ENCODE data around the gene CEP192.

The CEP192 gene

GRCh38 chr18:13017247-13017875 lies 26.2 kb downstream of the CEP192 start:
- Histone ChIP-seq H3K4me2 (ENCODE audit: low read depth, low read length, poor library complexity, severe bottlenecking) (no peak overlapping the region), H3K9ac (ENCODE audit: low read depth, low read length, poor library complexity, severe bottlenecking) (no peak overlapping the region), H3K4me3 (ENCODE audit: low read length, poor library complexity, severe bottlenecking) (no peak overlapping the region), H3K27me3 (ENCODE audit: insufficient read depth, low read length, poor library complexity, severe bottlenecking) (no peaks in the 10 kb centered on the region), H3K4me1 (ENCODE audit: insufficient read depth, low read length, poor library complexity, severe bottlenecking) (no peaks in the 10 kb centered on the region), H4K20me1 (ENCODE audit: insufficient read depth, low read length, poor library complexity, severe bottlenecking) (no peaks in the 10 kb centered on the region), H2AFZ (ENCODE audit: low read length) (no peak overlapping the region), H3K9me2 (replicated peaks; ENCODE audit: low read depth, low read length) (no peaks in the 10 kb centered on the region), H3K79me2 (ENCODE audit: insufficient read depth, low read length) (peaks cover 15% of the 10 kb centered on the region; the same call in 1 of the 2 replicates), H3F3A (ENCODE audit: low read depth) (no peaks in the 10 kb centered on the region), H3K9me3 (ENCODE audit: insufficient read depth, low read depth, low read length) (no peaks in the 10 kb centered on the region), H3K36me3 (ENCODE audit: insufficient read depth, low read length) (peaks cover 97% of the 10 kb centered on the region)
- TF ChIP-seq CTCF (conservative IDR thresholded peaks at IDR 0.05; ENCODE audit: low read length) = no peak
- no peak for TF ChIP-seq EZH2phosphoT487 (IDR thresholded peaks at IDR 0.05; ENCODE audit: borderline replicate concordance)

- Histone ChIP-seq H3K9me2 (replicated peaks; ENCODE audit: low read depth, low read length) (no peaks in the 10 kb centered on the region), H3K36me3 (ENCODE audit: insufficient read depth, low read length) (peaks cover 97% of the 10 kb centered on the region), H2AFZ (ENCODE audit: low read length) (no peak overlapping the region), H3K4me3 (ENCODE audit: low read length, poor library complexity, severe bottlenecking) (no peak overlapping the region), H3K4me2 (ENCODE audit: low read depth, low read length, poor library complexity, severe bottlenecking) (no peak overlapping the region), H3F3A (ENCODE audit: low read depth) (no peaks in the 10 kb centered on the region), H3K9me3 (ENCODE audit: insufficient read depth, low read depth, low read length) (peaks cover 9% of the 10 kb centered on the region; the same call in 1 of the 2 replicates), H3K79me2 (ENCODE audit: insufficient read depth, low read length) (peaks cover 24% of the 10 kb centered on the region; the same call in 1 of the 2 replicates), H3K4me1 (ENCODE audit: insufficient read depth, low read length, poor library complexity, severe bottlenecking) (no peaks in the 10 kb centered on the region), H4K20me1 (ENCODE audit: insufficient read depth, low read length, poor library complexity, severe bottlenecking) (no peaks in the 10 kb centered on the region), H3K9ac (ENCODE audit: low read depth, low read length, poor library complexity, severe bottlenecking) (no peak overlapping the region), H3K27me3 (ENCODE audit: insufficient read depth, low read length, poor library complexity, severe bottlenecking) (no peaks in the 10 kb centered on the region)
- TF ChIP-seq EZH2phosphoT487 (IDR thresholded peaks at IDR 0.05; ENCODE audit: borderline replicate concordance) = no peak
- TF ChIP-seq CTCF (conservative IDR thresholded peaks at IDR 0.05; ENCODE audit: low read length) = no peak
Measured at GRCh38 chr18:13018374-13018773, 27.2 kb downstream of the CEP192 start.

- Histone ChIP-seq H4K20me1 (ENCODE audit: insufficient read depth, low read length, poor library complexity, severe bottlenecking) (peaks cover 4% of the 10 kb centered on the region), H3K36me3 (ENCODE audit: insufficient read depth, low read length) (peaks cover 97% of the 10 kb centered on the region), H3K27me3 (ENCODE audit: insufficient read depth, low read length, poor library complexity, severe bottlenecking) (no peaks in the 10 kb centered on the region), H3K4me1 (ENCODE audit: insufficient read depth, low read length, poor library complexity, severe bottlenecking) (no peaks in the 10 kb centered on the region), H3K9me3 (ENCODE audit: insufficient read depth, low read depth, low read length) (peaks cover 9% of the 10 kb centered on the region; the same call in 1 of the 2 replicates), H3K9me2 (replicated peaks; ENCODE audit: low read depth, low read length) (no peaks in the 10 kb centered on the region), H3K4me3 (ENCODE audit: low read length, poor library complexity, severe bottlenecking) (no peak overlapping the region), H3K9ac (ENCODE audit: low read depth, low read length, poor library complexity, severe bottlenecking) (no peak overlapping the region), H3K79me2 (ENCODE audit: insufficient read depth, low read length) (peaks cover 33% of the 10 kb centered on the region), H3F3A (ENCODE audit: low read depth) (no peaks in the 10 kb centered on the region), H3K4me2 (ENCODE audit: low read depth, low read length, poor library complexity, severe bottlenecking) (no peak overlapping the region), H2AFZ (ENCODE audit: low read length) (no peak overlapping the region)
- TF ChIP-seq EZH2phosphoT487 (IDR thresholded peaks at IDR 0.05; ENCODE audit: borderline replicate concordance) (no peak), CTCF (conservative IDR thresholded peaks at IDR 0.05; ENCODE audit: low read length) (no peak)
Measured at GRCh38 chr18:13019301-13019700, 28.1 kb downstream of the CEP192 start.
